GM18505 (cell line): ENCODE results near the gene AMBRA1.

Source experiments
- ATAC-seq: cut with Tn5 transposase; IDR thresholded peaks from one replicate; pipeline ENCODE4 v1.9.1; 2021; ENCODE audit not compliant: unreplicated experiment
- POLR2A ChIP-seq: IDR thresholded peaks from 4 replicates; pipeline ENCODE4 v1.6.1; 2011; ENCODE audit warnings: borderline replicate concordance; ENCODE audit not compliant: insufficient read depth, insufficient read length; ENCODE audit errors: extremely low read depth

The AMBRA1 gene

DNA sequence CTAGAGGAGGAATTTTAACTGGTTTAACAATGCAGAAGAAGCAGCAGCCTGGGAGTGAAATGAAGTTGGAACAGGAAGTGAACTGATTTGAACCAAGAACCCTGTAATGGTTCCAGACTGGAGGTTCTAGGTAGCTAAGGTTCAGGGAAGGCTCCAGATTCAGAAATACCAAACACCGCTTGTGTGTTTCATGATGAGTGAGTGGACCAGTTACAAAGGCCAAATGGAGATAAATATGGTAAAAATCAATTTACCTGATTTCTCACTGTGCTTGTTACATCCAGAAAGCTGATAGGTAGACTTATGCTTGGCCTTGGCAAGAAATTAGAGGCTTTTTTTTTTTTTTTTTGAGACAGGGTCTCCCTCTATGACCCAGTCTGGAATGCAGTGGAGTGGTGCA, 36.4 kb upstream of the AMBRA1 start:
- ATAC-seq = no peak
- TF ChIP-seq POLR2A = no peak

GRCh38 chr11:46628961-46629360, 35.1 kb upstream of the AMBRA1 start:
- no peak for ATAC-seq
- TF ChIP-seq POLR2A = no peak

- ATAC-seq = no peak
These were observed 31.6 kb upstream of the AMBRA1 start for GRCh38 chr11:46625406-46625805.

DNA sequence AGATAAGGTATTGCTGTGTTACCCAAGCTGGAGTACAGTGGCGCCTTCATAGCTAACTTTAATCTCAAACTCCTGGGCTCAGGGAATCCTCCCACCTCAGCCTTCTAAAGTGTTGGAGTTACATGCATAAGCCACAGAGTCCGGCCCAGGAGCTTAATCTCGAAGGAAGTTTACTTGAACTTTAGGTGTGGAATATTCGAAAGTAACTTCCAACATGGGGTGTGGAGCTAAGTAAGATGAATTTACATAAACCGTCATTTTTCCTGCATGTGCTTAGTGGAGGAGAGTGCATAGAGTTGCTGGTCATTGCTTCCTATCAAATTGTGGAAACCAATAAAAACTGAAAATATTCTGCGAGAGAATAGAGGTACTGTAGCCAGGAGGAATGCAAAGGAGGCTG, 25.0 kb upstream of the AMBRA1 start:
- no peak for TF ChIP-seq POLR2A
- no peak for ATAC-seq

More at GRCh38 chr11:46625406-46625805, 31.6 kb upstream of the AMBRA1 start:
- TF ChIP-seq POLR2A = no peak

GRCh38 chr11:46617972-46618314, 24.1 kb upstream of the AMBRA1 start:
- no peak for TF ChIP-seq POLR2A
- ATAC-seq = no peak

DNA sequence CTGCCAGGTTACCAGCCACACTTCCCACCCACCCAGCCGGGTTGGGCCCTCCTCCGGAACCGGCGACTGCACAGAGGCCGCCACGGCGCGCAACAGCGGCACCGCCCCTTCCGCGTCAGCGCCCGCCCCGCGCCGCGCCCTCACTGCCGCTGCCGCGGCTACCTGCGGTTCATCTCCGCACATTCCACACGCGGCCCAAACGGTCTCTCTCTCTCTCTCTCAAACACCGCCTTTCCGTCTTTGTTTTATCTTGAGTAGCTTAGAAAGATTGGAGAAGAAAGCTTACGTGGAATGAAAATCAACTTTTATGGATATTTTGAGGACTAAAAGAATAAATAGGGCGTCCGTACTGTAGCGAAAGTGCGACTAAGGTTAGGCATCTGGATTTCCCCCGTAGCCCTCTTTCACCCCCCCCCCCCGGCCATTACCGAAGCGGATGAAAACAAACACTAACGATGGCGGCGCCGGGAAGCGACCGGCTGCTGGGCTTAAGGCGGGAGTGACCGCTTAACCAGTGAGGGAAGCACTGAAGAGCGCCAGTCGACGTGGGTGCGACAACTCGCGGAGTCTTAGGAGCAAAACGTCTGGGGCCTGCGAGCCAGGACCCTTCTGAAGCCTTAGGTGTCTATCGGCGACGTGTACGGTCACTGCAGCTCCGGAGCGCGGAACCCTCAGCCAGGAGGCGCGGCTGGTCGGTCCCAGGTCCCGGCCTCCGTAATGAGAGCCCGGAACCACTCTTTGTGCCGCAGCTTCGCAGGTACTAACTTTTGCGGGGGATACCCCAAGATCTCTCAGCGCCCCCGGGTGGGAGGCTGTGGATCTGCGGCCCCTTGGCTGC, 23.5 kb upstream of the AMBRA1 start, which contains the start of the genes ATG13 and HARBI1:
Gene ATG13 (plus strand): TSS at position 420 of the 838 bp plus-strand sequence. CDS start 26,739 bp downstream, outside the sequence.
Gene HARBI1 (minus strand): TSS at position 94 of the 838 bp plus-strand sequence. CDS start 990 bp downstream, outside the sequence.
- peak; percentile 24 for TF ChIP-seq POLR2A
- ATAC-seq = peak; percentile 94

- peak; percentile 75 for TF ChIP-seq POLR2A
- ATAC-seq = no peak
These were observed 22.8 kb upstream of the AMBRA1 start for GRCh38 chr11:46616551-46617133.

DNA sequence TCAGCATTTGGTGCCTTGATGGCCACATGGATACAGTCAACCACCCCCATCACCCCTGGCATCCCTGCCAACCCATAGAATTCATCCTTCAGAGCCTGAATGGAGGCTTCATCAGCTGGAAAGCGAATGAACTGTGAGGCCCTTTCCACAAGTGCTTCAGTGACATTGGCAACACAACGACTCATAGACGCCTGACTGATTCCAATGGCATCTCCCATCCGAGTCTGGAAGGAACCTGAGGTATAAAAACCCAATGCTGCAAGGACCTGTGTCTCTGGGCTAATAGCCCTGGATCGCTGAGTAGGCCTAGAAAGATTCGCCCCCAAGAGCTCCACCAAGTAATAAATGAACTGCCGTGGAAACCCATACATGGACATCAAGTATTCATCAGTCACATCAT, 21.9 kb upstream of the AMBRA1 start:
- ATAC-seq = no peak
- no peak for TF ChIP-seq POLR2A

GRCh38 chr11:46612326-46612725, 18.5 kb upstream of the AMBRA1 start:
- no peak for TF ChIP-seq POLR2A
- no peak for ATAC-seq

- TF ChIP-seq POLR2A = no peak
- no peak for ATAC-seq
These were observed 17.9 kb upstream of the AMBRA1 start for GRCh38 chr11:46611526-46612304.

DNA sequence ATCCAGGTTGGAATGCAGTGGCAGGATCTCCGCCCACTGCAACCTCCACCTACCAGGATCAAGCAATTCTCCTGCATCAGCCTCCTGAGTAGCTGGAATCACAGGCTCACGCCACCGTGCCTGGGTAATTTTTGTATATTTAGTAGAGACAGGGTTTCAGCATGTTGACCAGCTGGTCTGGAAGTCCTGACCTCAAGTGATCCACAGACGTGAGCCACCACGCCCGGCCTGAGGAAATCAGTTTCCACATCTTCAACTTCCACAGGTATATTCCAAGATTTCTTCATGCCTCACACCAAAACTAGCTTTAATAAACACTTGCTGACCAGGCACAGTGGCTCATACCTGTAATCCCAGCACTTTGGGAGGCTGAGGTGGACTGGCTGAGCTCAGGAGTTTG, 15.6 kb upstream of the AMBRA1 start:
- no peak for ATAC-seq
- no peak for TF ChIP-seq POLR2A

DNA sequence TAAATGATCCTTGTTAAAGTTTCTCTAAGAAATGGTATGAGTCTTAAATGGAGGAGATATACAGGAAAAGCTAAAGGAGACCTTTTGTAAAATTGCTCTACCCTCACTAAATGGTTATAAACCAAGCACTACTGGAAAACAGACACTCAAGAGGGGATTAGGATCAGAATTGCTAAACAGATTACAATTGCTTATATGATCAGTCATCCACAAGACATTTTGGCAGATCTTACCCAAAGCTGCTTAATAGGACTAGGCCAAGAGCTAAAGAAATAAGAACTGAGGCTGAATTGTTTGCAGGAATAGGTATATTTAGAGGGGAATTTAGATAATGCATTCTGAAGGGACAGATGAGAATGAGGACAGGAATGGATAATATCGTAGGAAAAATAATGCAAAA, 13.7 kb upstream of the AMBRA1 start:
- no peak for TF ChIP-seq POLR2A
- no peak for ATAC-seq

GRCh38 chr11:46604796-46605195, 11.0 kb upstream of the AMBRA1 start:
- ATAC-seq = no peak
- TF ChIP-seq POLR2A = no peak
